Loucy (cell line): ENCODE results near the gene ARHGAP15.

Experiments
- CTCF ChIP-seq: fragments of 200-600 bp; sonication (generic); conservative IDR thresholded peaks from 2 replicates; pipeline ENCODE4 v1.5.1; 2014; ENCODE audit warnings: mild to moderate bottlenecking, antibody characterized with exemption, low read length
- EZH2phosphoT487 ChIP-seq: fragments of 200-600 bp; IDR thresholded peaks from 2 replicates; pipeline ENCODE4 v1.6.1; 2018; ENCODE audit warnings: antibody characterized with exemption, mild to moderate bottlenecking, moderate library complexity, borderline replicate concordance

- TF ChIP-seq CTCF (no peak), EZH2phosphoT487 (no peak)
Measured at GRCh38 chr2:143425896-143426295, 296.7 kb downstream of the ARHGAP15 start.
